ENCODE data around the gene ZNF396.

DNA sequence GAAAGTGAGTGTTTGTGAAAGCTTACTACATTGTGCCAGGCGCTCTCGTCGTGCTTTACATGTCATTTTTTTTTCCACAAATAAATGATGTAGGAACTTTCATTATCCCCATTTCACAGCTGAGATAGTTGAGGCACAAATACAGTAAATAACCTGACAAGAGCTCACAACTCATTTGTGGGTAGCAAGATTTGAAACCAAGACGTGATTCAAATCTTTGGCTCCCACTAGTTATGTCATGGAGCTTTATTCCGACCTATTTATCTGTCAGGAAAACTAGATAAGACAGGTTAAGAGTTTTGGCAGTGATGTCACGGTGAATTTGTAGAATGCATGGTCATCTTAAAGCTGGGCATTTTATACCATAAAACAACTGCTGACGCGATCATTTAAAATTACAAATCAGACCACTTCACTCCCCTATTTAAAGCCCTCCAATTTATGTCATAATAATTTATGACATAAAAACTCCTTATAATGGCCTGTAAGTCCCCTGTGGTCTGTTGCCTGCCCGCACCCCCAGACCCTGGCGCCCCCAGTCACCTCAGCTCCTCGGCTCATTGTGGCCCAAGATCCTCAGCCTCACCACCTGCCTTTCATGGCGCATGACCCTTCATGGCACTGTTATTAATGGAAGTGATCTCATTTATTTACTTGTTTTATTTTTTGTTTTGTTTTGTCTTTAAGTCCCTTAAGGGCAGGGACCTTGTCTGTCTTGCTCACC lies 32.2 kb downstream of the ZNF396 start:
- TF ChIP-seq, protein P1, sequence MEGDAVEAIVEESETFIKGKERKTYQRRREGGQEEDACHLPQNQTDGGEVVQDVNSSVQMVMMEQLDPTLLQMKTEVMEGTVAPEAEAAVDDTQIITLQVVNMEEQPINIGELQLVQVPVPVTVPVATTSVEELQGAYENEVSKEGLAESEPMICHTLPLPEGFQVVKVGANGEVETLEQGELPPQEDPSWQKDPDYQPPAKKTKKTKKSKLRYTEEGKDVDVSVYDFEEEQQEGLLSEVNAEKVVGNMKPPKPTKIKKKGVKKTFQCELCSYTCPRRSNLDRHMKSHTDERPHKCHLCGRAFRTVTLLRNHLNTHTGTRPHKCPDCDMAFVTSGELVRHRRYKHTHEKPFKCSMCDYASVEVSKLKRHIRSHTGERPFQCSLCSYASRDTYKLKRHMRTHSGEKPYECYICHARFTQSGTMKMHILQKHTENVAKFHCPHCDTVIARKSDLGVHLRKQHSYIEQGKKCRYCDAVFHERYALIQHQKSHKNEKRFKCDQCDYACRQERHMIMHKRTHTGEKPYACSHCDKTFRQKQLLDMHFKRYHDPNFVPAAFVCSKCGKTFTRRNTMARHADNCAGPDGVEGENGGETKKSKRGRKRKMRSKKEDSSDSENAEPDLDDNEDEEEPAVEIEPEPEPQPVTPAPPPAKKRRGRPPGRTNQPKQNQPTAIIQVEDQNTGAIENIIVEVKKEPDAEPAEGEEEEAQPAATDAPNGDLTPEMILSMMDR (IDR thresholded peaks at IDR 0.05): no peak
- TF ChIP-seq POLR2A (IDR thresholded peaks at IDR 0.05) (no peak), EP300 (IDR thresholded peaks at IDR 0.05) (no peak)
